Measurements from ENCODE around the gene SLC34A1.

The SLC34A1 gene

DNA sequence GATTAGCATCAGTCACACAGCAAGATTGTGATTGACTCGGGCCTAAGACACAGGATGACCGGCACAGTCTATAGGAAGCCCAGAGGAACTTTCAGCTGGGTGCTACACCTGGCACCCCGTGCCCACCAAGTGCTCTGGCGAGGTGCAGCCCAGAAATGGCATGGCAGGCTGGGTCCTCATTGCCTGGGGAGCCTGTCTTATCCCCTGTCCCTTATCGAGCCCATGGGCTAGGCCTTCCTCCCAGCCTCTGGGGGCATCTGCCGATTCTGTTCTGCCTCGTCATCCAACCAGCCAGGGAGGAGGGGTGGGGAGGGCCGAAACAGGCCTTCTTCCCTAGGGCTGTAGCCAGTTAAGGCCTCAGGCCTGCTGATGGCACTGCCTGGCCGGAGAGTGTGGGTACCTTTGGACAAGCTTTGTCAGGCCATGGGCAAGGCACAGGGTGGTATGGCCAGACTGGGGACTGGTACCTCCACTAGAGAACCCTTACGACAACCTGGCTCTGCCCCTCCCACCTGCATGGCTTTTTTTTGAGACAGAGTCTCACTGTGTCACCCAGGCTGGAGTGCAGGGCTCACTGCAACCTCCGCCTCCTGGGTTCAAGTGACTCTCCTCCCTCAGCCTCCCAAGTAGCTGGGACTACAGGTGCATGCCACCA lies 43.8 kb downstream of the SLC34A1 start:
- TF ChIP-seq, protein P1, sequence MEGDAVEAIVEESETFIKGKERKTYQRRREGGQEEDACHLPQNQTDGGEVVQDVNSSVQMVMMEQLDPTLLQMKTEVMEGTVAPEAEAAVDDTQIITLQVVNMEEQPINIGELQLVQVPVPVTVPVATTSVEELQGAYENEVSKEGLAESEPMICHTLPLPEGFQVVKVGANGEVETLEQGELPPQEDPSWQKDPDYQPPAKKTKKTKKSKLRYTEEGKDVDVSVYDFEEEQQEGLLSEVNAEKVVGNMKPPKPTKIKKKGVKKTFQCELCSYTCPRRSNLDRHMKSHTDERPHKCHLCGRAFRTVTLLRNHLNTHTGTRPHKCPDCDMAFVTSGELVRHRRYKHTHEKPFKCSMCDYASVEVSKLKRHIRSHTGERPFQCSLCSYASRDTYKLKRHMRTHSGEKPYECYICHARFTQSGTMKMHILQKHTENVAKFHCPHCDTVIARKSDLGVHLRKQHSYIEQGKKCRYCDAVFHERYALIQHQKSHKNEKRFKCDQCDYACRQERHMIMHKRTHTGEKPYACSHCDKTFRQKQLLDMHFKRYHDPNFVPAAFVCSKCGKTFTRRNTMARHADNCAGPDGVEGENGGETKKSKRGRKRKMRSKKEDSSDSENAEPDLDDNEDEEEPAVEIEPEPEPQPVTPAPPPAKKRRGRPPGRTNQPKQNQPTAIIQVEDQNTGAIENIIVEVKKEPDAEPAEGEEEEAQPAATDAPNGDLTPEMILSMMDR (IDR thresholded peaks at IDR 0.05; ENCODE audit: low read length), result no peak
- no peak for TF ChIP-seq EZH2 (optimal IDR thresholded peaks at IDR 0.05; ENCODE audit: low read depth, low read length)
- TF ChIP-seq EZH2phosphoT487 (IDR thresholded peaks at IDR 0.05; ENCODE audit: low read length), result no peak
- H3F3A ChIP-seq (ENCODE audit: insufficient read depth, low read length), result peaks cover 55% of the 10 kb centered on the region
- H3K27ac ChIP-seq (ENCODE audit: low read length), result peak overlapping the region; percentile 98
- no peak overlapping the region for H2AFZ ChIP-seq (ENCODE audit: low read length)
- H3K9me2 ChIP-seq (replicated peaks; ENCODE audit: insufficient read depth, low read length), result no peaks in the 10 kb centered on the region
- H3K4me1 ChIP-seq (ENCODE audit: low read length), result peaks cover 56% of the 10 kb centered on the region
- peak overlapping the region; percentile 99 for H3K9ac ChIP-seq (ENCODE audit: low read length)
- H3K9me3 ChIP-seq (replicated peaks; ENCODE audit: insufficient read depth, low read length), result no peaks in the 10 kb centered on the region
- no peaks in the 10 kb centered on the region for H4K20me1 ChIP-seq (ENCODE audit: insufficient read depth, low read length)
- peak overlapping the region; percentile 100 for H3K4me2 ChIP-seq (ENCODE audit: low read depth, low read length)
- peak; percentile 34 for DNase-seq
- H3K4me3 ChIP-seq (ENCODE audit: low read length), result peak overlapping the region; percentile 98
- H3K36me3 ChIP-seq (replicated peaks; ENCODE audit: insufficient read depth, low read length), result peaks cover 13% of the 10 kb centered on the region
- H3K27me3 ChIP-seq (replicated peaks; ENCODE audit: insufficient read depth, low read length), result no peaks in the 10 kb centered on the region
- peaks cover 60% of the 10 kb centered on the region for H3K79me2 ChIP-seq (ENCODE audit: low read length)

DNA sequence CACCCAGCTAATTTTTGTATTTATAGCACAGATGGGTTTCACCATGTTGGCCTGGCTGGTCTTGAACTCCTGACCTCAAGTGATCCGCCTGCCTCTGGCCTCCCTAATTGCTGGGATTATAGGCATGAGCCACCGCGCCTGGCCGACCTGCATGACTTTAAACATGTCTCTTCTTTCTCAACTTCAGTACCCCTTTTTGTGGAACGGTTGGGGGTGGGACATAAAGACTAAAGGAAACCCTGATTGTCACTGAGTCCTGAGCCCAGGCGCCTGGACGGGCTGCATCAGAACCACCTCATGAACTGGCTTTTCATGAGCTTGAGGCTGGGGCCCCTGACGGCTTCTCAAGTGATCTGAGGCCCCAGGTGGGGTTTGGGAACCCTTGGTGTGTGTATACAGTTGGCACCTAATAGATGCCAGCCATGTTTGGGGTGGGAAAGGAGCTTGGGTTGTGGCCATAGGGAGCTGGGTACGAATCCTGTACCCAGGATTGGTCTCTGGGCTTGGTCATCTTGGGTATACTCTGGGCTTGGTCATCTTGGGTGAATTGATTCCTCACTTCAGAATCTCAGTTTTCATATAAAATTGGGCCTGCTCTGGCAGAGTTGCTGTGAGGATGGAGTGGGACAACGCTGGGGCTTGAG lies 44.5 kb downstream of the SLC34A1 start:
- TF ChIP-seq EZH2 (optimal IDR thresholded peaks at IDR 0.05; ENCODE audit: low read depth, low read length) (no peak), EZH2phosphoT487 (IDR thresholded peaks at IDR 0.05; ENCODE audit: low read length) (no peak)
- TF ChIP-seq, protein P1 (IDR thresholded peaks at IDR 0.05; ENCODE audit: low read length), result no peak
- peaks cover 65% of the 10 kb centered on the region for H3K79me2 ChIP-seq (ENCODE audit: low read length)
- peaks cover 56% of the 10 kb centered on the region for H3K4me1 ChIP-seq (ENCODE audit: low read length)
- H3K9me3 ChIP-seq (replicated peaks; ENCODE audit: insufficient read depth, low read length), result no peaks in the 10 kb centered on the region
- H3K9me2 ChIP-seq (replicated peaks; ENCODE audit: insufficient read depth, low read length), result no peaks in the 10 kb centered on the region
- H3K27ac ChIP-seq (ENCODE audit: low read length), result peak overlapping the region; percentile 98
- no peak for DNase-seq
- no peaks in the 10 kb centered on the region for H3K27me3 ChIP-seq (replicated peaks; ENCODE audit: insufficient read depth, low read length)
- peak overlapping the region; percentile 99 for H3K9ac ChIP-seq (ENCODE audit: low read length)
- H3K4me2 ChIP-seq (ENCODE audit: low read depth, low read length), result peak overlapping the region; percentile 100
- H3K4me3 ChIP-seq (ENCODE audit: low read length), result peak overlapping the region; percentile 98
- H3F3A ChIP-seq (ENCODE audit: insufficient read depth, low read length), result peaks cover 55% of the 10 kb centered on the region
- peaks cover 13% of the 10 kb centered on the region for H3K36me3 ChIP-seq (replicated peaks; ENCODE audit: insufficient read depth, low read length)
- no peaks in the 10 kb centered on the region for H4K20me1 ChIP-seq (ENCODE audit: insufficient read depth, low read length)
- no peak overlapping the region for H2AFZ ChIP-seq (ENCODE audit: low read length)

DNA sequence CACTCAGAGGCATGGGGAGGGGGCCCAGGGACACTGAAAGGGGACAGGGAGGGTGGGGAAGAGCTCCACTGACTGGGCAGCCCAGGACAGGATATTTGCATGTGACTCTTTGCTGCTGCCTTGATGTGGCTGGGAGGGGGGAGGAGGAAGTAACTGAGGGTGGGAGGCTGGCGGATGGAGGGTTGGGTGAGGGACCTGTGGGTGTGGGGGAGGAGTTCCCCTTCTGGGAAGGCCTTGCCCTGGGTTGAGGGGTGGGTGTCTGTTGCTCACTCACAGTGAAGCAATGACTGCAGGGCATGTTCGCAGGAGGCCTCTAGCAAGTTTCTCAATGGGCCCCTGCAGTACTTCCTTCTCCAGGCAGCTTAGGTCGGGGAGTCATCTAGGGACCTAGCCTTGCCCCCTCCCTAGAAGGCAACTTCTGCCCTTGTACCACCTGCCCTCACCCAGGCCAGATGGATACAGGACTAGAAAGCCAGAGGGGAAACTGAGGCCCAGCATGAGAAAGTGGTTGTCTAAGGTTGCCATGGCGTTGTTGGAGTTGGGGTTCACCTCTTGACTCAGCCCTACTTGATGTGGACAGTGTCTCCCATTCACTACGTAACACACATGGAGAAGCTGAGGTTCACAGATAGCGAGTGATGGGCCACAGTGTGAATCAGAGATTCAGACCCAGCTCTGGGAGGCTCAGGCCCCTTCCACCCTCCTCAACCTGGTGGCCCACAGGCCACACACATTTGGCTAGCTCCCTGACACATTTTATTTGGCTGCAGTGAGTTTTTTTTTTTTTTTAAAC lies 45.2 kb downstream of the SLC34A1 start:
- Histone ChIP-seq H4K20me1 (ENCODE audit: insufficient read depth, low read length) (no peaks in the 10 kb centered on the region), H3K4me2 (ENCODE audit: low read depth, low read length) (peak overlapping the region; percentile 100), H3K9me3 (replicated peaks; ENCODE audit: insufficient read depth, low read length) (no peaks in the 10 kb centered on the region), H3K27me3 (replicated peaks; ENCODE audit: insufficient read depth, low read length) (no peaks in the 10 kb centered on the region), H3K4me1 (ENCODE audit: low read length) (peaks cover 56% of the 10 kb centered on the region), H3K36me3 (replicated peaks; ENCODE audit: insufficient read depth, low read length) (peaks cover 20% of the 10 kb centered on the region), H3K4me3 (ENCODE audit: low read length) (peak overlapping the region; percentile 98), H3K79me2 (ENCODE audit: low read length) (peaks cover 72% of the 10 kb centered on the region), H2AFZ (ENCODE audit: low read length) (no peak overlapping the region), H3F3A (ENCODE audit: insufficient read depth, low read length) (peaks cover 55% of the 10 kb centered on the region), H3K9ac (ENCODE audit: low read length) (peak overlapping the region; percentile 99), H3K9me2 (replicated peaks; ENCODE audit: insufficient read depth, low read length) (no peaks in the 10 kb centered on the region), H3K27ac (ENCODE audit: low read length) (peak overlapping the region; percentile 98)
- TF ChIP-seq, protein P1 (IDR thresholded peaks at IDR 0.05; ENCODE audit: low read length), result no peak
- no peak for TF ChIP-seq EZH2 (optimal IDR thresholded peaks at IDR 0.05; ENCODE audit: low read depth, low read length)
- TF ChIP-seq EZH2phosphoT487 (IDR thresholded peaks at IDR 0.05; ENCODE audit: low read length), result no peak
- DNase-seq, result peak; percentile 56

Measured in MM.1S (cell line).